Measurements from ENCODE around the gene TGM6. TPM values are rescaled to one million over a fixed set of nuclear protein-coding genes. Genes with fewer than 3 reads are reported as not detected.

The TGM6 gene
- total and polyA plus RNA-seq, 9 of the 15 experiments (the other 6 are each of a cell fraction or from before 2014, with no cell fraction given) = not detected

DNA sequence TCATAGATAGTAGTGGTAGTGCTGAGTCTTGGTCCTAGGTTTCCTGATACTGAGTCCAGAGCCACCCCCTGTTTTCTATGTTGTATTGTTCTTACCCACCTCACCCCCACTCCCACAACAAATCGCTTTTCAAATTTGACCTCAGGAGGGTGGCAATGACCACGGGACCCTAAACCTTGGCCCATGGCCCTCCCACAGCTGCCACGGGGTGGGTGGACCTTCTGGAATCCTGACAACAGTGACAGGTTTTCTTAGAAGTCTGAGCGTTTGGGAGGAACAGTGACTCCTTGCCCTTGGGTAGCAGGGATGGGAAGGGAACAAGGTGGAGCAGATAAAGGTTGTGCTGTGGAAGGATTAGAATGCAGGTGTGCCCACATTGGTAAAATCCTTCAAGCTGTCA, 48.0 kb upstream of the TGM6 start (continued):
- TF ChIP-seq ILK (tag; IDR thresholded peaks at IDR 0.05; ENCODE audit: borderline replicate concordance, low read depth) (no peak), NFIC (IDR thresholded peaks at IDR 0.05) (no peak), FOS (IDR thresholded peaks at IDR 0.05; ENCODE audit: extremely low read depth, insufficient read length) (no peak)

DNA sequence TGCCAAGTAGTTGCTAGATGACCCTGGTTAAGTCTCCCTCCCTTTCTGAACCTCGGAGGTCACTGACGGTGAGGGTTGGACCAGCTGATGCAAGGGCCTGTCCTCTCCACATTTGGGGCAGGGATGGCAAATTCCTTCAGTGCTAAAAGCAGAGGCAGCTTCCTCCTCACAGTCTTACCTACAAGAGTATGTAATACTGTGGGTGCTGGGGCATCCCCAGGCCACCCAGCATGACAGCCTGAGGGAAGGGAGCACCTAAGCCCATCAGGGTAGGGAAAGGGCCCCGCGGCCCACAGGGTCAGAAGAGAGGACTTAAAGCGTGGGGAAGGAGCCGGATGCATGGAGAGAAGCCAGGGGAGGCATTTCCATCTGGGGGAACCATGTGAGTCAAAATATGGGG, 46.9 kb upstream of the TGM6 start:
- intact Hi-C loops (cut with micrococcal nuclease) (loop anchor here (10.0 kb wide), 1 partner anchor 69 kb away; no protein-coding TSS in a partner anchor), in situ Hi-C loops (cut with MboI) (no loop called here)
- no peaks in the 10 kb centered on the region for H3K9me3 ChIP-seq (replicated peaks; ENCODE audit: control insufficient read depth, insufficient read depth, low read depth, low read length)
- no peaks in the 10 kb centered on the region for H3K9me1 ChIP-seq (ENCODE audit: control insufficient read depth, insufficient read depth, low read length)
- H3K79me2 ChIP-seq (ENCODE audit: control insufficient read depth, insufficient read depth, low read length) = no peaks in the 10 kb centered on the region
- no peak for DNase-seq (ENCODE audit: extremely low read depth in 1 of 4, low spot score in 3 of 4)
- BruUV-seq (replicated peaks) = no TSS peak
- H3K27ac ChIP-seq (ENCODE audit: extremely low read depth, low read depth, low read length) = no peak overlapping the region
- POLR2A ChIA-PET = no interaction called here
- no peak for ATAC-seq
- peaks cover 5 to 36% of the 10 kb centered on the region in 2 experiments for H3K27me3 ChIP-seq (ENCODE audit: control insufficient read depth in 2 of 2, insufficient read depth in 2 of 2, low read length in 2 of 2)
- no peak overlapping the region for H3K4me3 ChIP-seq
- H3K36me3 ChIP-seq (ENCODE audit: control insufficient read depth, insufficient read depth, low read length) = no peaks in the 10 kb centered on the region
- no peak for FAIRE-seq
- no peak overlapping the region for H3K9ac ChIP-seq (ENCODE audit: insufficient read depth in 1 of 2, low read depth in 2 of 2, low read length in 2 of 2)
- no peaks in the 10 kb centered on the region for H3K4me1 ChIP-seq (replicated peaks in 1 of 2; ENCODE audit: control insufficient read depth in 2 of 2, insufficient read depth in 2 of 2, low read length in 2 of 2)
- no peak overlapping the region for H3K4me2 ChIP-seq (ENCODE audit: insufficient read depth, low read length)
- CTCF ChIA-PET (ENCODE audit: low intra/inter-chr PET ratio) = no interaction called here
- H2AFZ ChIP-seq (ENCODE audit: low read depth, low read length) = no peak overlapping the region
- H4K20me1 ChIP-seq (replicated peaks; ENCODE audit: control insufficient read depth, insufficient read depth, low read length) = no peaks in the 10 kb centered on the region
- WGBS (ENCODE audit: insufficient coverage, low coverage, missing lambda C conversion rate) = 4% methylated on average over 2 of the region's 6 CpGs
- no peak for TF ChIP-seq SNRNP70 (optimal IDR thresholded peaks at IDR 0.05; ENCODE audit: low read depth, low read length)
- no peak for TF ChIP-seq SRSF3 (IDR thresholded peaks at IDR 0.05; ENCODE audit: insufficient read depth, low read length)
- TF ChIP-seq, protein P1, sequence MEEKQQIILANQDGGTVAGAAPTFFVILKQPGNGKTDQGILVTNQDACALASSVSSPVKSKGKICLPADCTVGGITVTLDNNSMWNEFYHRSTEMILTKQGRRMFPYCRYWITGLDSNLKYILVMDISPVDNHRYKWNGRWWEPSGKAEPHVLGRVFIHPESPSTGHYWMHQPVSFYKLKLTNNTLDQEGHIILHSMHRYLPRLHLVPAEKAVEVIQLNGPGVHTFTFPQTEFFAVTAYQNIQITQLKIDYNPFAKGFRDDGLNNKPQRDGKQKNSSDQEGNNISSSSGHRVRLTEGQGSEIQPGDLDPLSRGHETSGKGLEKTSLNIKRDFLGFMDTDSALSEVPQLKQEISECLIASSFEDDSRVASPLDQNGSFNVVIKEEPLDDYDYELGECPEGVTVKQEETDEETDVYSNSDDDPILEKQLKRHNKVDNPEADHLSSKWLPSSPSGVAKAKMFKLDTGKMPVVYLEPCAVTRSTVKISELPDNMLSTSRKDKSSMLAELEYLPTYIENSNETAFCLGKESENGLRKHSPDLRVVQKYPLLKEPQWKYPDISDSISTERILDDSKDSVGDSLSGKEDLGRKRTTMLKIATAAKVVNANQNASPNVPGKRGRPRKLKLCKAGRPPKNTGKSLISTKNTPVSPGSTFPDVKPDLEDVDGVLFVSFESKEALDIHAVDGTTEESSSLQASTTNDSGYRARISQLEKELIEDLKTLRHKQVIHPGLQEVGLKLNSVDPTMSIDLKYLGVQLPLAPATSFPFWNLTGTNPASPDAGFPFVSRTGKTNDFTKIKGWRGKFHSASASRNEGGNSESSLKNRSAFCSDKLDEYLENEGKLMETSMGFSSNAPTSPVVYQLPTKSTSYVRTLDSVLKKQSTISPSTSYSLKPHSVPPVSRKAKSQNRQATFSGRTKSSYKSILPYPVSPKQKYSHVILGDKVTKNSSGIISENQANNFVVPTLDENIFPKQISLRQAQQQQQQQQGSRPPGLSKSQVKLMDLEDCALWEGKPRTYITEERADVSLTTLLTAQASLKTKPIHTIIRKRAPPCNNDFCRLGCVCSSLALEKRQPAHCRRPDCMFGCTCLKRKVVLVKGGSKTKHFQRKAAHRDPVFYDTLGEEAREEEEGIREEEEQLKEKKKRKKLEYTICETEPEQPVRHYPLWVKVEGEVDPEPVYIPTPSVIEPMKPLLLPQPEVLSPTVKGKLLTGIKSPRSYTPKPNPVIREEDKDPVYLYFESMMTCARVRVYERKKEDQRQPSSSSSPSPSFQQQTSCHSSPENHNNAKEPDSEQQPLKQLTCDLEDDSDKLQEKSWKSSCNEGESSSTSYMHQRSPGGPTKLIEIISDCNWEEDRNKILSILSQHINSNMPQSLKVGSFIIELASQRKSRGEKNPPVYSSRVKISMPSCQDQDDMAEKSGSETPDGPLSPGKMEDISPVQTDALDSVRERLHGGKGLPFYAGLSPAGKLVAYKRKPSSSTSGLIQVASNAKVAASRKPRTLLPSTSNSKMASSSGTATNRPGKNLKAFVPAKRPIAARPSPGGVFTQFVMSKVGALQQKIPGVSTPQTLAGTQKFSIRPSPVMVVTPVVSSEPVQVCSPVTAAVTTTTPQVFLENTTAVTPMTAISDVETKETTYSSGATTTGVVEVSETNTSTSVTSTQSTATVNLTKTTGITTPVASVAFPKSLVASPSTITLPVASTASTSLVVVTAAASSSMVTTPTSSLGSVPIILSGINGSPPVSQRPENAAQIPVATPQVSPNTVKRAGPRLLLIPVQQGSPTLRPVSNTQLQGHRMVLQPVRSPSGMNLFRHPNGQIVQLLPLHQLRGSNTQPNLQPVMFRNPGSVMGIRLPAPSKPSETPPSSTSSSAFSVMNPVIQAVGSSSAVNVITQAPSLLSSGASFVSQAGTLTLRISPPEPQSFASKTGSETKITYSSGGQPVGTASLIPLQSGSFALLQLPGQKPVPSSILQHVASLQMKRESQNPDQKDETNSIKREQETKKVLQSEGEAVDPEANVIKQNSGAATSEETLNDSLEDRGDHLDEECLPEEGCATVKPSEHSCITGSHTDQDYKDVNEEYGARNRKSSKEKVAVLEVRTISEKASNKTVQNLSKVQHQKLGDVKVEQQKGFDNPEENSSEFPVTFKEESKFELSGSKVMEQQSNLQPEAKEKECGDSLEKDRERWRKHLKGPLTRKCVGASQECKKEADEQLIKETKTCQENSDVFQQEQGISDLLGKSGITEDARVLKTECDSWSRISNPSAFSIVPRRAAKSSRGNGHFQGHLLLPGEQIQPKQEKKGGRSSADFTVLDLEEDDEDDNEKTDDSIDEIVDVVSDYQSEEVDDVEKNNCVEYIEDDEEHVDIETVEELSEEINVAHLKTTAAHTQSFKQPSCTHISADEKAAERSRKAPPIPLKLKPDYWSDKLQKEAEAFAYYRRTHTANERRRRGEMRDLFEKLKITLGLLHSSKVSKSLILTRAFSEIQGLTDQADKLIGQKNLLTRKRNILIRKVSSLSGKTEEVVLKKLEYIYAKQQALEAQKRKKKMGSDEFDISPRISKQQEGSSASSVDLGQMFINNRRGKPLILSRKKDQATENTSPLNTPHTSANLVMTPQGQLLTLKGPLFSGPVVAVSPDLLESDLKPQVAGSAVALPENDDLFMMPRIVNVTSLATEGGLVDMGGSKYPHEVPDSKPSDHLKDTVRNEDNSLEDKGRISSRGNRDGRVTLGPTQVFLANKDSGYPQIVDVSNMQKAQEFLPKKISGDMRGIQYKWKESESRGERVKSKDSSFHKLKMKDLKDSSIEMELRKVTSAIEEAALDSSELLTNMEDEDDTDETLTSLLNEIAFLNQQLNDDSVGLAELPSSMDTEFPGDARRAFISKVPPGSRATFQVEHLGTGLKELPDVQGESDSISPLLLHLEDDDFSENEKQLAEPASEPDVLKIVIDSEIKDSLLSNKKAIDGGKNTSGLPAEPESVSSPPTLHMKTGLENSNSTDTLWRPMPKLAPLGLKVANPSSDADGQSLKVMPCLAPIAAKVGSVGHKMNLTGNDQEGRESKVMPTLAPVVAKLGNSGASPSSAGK (IDR thresholded peaks at IDR 0.05) = no peak
- no peak for TF ChIP-seq TCFL5 (CRISPR knock-in tag; conservative IDR thresholded peaks at IDR 0.05)

All from K562 (cell line).